ENCODE measurements around the gene MED25. TPM values are rescaled to one million over a fixed set of nuclear protein-coding genes. Genes with fewer than 3 reads are reported as not detected.

The MED25 gene
- total RNA-seq, 1 experiment from 2014 or later, result 16.1 TPM

GRCh38 chr19:49844138-49845095, 26.3 kb downstream of the MED25 start:
- DNase-seq (ENCODE audit: low spot score), result no peak

DNA sequence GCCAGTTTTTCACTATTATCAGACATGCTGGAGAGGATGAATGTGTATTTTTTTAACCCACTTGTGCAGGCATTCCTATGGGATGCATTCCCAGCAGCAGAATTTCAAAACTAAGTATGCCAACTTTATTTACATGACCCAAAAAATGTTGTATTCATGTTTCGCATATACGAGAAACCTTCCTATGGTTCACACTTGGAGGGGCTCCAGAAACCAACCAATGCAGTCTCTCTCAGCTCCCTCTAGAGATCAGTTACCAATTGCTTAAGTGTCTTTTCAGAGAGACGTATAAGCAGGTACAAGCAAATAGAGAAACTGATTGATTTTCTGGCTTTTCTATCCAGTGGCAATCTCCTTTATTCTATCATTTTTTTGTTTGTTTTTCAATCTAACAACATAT, 27.3 kb downstream of the MED25 start:
- no peak for DNase-seq (ENCODE audit: low spot score)

DNA sequence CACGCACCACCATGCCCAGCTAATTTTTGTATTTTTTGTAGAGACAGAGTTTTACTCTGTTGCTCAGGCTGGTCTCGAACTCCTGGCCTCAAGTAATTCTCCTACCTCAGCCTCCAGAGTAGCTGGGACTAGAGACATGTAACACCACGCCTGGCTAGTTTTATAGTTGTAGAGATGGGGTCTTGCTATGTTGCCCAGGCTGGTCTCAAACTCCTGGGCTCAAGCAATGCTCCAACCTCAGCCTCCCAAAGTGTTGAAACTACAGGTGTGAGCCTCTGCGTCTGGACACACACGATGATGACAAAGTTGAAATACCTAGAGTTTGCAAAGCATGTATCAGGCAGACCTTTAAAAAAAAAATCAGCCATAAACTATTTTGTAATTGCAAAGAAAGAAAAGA, 28.3 kb downstream of the MED25 start:
- no peak for DNase-seq (ENCODE audit: low spot score)

- peak; percentile 94 for DNase-seq (ENCODE audit: low spot score)
Measured at GRCh38 chr19:49847731-49848696, 29.9 kb downstream of the MED25 start.

GRCh38 chr19:49848938-49849337, 30.8 kb downstream of the MED25 start:
- no peak for DNase-seq (ENCODE audit: low spot score)

DNA sequence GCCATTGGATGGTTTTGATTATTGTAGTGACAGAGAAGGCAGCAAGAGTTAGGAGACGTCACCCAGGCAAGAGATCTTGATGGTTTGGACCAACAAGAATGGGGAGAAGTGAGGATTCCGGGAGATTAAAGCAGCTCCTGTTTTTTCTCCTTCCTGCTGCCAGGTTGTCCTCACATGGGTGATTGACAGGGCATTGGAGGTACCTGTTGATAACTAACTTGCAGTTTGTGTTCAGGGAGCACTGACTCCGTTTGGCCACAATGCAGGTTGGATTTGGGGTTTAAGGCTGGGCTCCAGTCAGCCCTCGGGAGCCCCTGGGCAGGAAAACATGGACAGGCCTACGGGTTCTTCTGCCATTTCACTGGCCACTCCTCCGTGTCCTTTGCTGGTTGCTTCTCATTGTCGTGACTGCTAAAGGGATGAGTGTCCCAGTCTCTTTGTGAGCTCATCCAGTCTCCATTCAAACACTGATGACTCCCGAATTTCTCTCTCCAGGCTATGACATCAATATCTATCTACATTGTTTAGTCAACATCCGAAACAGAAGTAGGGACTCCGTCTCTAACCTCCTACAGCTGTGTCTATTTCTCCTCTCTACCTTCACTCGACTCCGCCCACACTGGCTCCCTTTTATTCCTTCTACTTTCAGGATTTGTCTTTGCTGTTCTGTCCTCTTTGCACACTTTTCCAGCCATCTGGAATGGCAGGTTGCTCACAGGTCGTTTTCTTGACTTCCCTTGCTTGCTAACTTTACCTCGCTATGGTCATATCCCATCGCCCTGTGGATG, 31.5 kb downstream of the MED25 start:
- no peak for DNase-seq (ENCODE audit: low spot score)

DNA sequence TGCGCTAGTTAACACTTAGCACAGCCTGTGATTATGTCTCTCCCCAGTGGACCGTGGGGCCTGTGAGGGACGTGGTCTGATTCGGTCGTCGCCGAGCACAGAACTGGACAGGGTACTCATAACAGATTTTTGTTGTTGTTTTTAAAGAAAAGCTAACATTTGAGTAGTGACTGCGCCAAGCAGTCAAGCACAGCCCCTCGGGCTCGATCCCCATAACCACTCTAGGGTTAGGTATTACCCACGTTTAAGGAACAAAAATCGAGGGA, 32.1 kb downstream of the MED25 start:
- no peak for DNase-seq (ENCODE audit: low spot score)

DNA sequence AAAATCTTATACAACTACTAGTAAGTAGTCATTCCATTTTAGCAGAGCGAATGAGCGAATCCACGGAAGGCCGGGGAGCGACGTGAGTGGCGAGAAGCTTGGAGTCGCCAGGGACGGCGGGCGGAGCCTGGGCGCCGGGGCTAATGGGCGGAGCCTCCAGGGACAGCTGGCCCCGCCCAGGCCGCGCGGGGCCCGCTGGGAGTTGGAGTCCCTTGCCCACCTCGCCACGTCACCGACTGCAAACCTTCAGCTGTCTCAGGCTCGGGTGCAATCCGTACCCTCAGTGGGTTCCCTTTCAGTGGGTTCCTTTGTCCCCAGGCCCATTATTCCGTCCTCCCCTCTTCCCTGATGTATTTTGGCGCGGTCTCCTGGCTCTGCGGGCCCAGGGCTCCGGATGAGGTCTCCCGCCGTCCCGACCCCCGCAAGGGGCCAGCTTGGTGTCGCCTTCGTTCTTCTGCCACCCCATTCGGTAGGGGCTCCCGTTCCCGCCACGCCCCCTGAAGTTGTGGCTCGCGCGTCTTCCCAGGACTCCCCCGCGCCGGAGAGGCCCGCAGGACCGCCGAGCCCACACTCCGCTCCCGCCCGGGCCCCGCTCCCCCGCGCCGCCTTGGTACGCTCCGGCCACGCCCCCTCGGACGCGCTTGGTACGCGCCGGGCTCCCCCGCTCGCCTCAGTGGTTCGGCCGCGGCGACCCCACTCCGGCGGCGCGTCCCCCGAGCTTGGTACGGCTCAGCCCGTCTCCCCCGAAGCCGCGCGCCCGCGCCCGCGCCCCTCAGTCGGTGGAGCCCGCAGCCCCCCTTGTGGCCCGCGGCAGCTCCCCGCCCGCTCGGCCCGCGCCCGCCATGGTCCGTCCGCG, 32.6 kb downstream of the MED25 start, which contains the start of gene PTOV1:
PTOV1 (plus strand) TSS at position 673 of the 856 bp plus-strand sequence.
- peak; percentile 91 for DNase-seq (ENCODE audit: low spot score)

GRCh38 chr19:49851456-49852259, 33.6 kb downstream of the MED25 start:
- no peak for DNase-seq (ENCODE audit: low spot score)

DNA sequence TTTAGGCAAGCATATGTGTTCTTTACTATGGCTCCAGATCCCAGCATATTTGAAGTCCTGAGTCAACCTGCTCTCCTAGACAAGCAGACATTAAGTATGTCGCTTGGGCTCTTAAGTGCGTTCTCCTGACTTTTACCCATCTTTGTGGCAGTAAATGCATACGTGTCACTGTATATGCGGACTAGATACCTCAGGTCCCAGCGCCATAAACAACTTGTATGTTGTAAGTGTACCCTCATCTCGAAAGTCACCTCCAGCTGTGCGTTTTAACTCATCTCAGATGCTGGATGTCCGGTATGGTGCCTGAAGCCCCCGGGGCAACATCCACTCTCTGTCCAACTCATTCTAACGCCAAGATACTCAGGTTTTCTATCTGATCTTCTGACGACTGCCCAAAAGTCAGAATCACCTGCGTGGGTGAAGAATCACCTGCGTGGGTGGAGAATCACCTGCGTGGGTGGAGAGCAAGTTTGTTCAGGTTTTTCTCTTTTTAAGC, 34.6 kb downstream of the MED25 start:
- no peak for DNase-seq (ENCODE audit: low spot score)

GRCh38 chr19:49853852-49854377, 35.8 kb downstream of the MED25 start:
- no peak for DNase-seq (ENCODE audit: low spot score)

DNA sequence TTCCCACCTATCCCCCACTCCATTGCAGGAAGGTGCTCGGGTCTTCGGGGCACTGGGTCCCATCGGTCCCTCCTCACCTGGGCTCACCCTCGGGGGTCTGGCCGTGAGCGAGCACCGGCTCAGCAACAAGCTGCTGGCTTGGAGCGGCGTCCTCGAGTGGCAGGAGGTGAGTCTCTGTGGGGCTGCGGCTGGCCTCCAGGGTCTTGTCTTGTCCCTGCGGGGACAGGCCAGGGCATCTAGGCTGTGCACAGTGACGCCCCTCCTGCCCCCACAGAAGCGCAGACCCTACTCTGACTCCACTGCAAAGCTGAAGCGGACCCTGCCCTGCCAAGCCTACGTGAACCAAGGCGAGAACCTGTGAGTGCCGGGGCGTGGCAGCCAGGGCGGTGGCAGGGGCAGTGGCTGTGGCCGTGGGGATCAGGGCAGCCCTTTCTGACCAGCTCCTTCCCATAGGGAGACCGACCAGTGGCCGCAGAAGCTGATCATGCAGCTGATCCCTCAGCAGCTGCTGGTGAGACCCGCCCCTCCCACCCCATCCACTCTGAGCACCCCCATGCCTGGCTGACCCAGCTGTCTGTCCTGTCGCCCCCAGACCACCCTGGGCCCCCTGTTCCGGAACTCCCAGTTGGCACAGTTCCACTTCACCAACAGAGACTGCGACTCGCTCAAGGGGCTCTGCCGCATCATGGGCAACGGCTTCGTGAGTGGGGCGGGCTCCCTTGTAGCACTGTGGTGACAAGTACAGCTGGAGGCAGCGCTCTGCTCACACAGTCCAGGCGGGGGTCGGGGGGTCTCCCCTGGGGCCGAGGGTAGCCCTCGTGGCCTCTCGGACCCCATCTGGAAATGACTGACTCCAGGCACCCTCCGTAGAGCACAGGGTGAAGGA, 36.5 kb downstream of the MED25 start:
- DNase-seq (ENCODE audit: low spot score), result no peak

- DNase-seq (ENCODE audit: low spot score), result no peak
Measured at GRCh38 chr19:49855277-49855675, 37.2 kb downstream of the MED25 start.

DNA sequence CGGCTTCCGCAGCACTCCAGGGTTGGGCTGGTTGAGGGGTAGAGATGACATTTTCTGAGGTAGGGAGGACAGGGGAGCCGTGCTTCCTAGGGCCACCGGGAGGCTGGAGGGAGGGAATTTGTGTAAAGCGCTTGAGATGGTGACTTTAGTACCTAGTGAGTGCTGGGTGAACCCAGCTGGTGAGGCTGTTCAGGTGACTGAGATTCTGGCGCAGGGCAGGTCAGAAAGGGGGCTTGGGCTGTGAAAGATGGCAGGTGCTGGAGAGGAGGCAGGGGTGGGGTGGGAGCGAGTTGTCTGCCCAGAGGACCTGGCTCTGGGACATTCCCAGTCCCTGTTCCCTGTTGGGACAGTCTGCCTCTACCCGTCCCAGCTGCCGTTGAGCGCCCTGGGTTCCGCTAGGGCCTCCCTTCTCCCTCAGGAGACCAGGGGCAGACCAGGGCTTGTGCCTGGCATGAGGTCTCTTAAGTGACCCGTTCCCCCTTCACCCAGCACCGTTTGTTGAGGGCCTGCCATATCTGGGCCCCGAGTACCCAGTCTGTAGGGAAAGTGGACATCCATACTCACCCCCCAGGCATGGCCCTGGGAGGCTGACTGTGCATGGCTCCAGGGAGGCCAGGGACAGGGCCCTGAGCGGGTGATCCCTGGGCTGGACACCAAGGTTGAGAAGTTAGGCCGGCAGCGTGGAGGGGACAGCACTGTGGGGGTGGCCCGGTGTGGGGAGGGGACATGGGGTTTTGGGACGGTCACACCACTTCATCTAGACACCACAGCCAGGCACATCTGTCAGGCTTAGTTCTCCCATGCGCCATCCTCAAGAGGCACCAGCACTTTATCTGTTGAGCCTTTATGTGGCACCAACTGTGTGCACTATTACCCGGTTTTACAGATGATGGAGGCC, 37.8 kb downstream of the MED25 start:
- no peak for DNase-seq (ENCODE audit: low spot score)

DNA sequence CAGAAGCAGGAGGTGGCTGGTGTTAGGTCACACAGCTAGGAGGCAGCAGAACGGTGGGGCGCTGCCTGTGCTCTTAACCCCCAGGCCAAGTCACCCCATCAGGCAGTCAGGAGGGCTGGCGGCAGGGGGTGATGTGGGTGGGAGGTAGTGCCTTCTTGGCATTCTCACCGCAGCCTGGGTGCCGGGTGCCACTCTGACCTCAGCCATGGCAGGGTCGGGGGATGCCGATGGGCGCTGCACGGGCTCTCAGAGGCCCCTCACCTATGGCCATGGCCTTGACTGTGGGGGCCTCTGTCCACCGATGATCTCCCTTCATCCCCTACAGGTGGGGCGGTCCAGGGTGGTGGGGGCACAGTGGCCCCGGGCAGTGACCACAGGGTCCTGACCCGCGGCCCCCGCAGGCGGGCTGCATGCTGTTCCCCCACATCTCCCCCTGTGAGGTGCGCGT, 38.5 kb downstream of the MED25 start:
- DNase-seq (ENCODE audit: low spot score), result no peak

DNA sequence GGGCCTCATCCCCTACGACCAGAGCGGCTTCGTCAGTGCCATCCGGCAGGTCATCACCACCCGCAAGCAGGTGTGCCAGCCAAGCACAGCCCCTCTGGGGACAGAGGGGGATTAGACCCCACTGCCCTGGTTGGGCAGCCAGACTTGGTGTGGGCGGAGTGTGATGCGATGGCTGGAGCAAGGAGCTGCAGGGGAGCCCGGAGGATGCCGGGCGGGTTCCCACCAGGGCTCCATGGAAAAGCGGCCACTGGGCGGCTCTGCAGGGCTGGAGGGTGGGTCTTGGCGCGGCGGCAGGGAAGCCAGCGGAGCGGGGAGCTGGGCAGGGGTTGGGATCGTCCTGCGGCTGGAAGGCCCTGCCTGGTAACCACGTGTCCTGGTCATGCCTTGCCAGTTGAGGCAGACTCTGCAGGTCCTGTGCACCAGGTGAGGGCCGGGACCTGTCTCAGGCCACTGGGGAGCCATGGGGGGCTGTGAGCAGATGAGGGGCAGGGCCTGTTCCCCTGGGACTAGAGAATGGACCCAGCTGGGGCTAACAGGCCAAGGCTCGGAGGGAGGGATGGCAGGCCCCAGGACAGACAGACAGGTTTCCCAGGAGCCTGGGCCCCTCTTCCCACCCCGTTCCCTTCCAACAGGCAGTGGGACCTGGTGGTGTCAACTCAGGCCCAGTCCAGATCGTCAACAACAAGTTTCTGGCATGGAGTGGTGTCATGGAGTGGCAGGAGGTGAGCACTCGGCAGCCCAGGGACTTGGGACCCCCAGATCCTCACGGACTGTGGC, 39.2 kb downstream of the MED25 start:
- DNase-seq (ENCODE audit: low spot score), result no peak

- DNase-seq (ENCODE audit: low spot score), result no peak
Measured at GRCh38 chr19:49857838-49858087, 39.7 kb downstream of the MED25 start.

Measured in H4 (cell line).